GM23338 (cell line): Measurements from ENCODE around the gene LILRA5. TPM values are rescaled to one million over a fixed set of nuclear protein-coding genes. Genes with fewer than 3 reads are reported as not detected.

Source experiments
- ATAC-seq: fragments of 200-7000 bp; cut with Tn5 transposase; 3 replicates; pipeline ENCODE4 v1.9.1; 2020
- DNase-seq: peaks from one replicate; pipeline ENCODE4 v3.0.0-alpha.2; 2015; ENCODE audit warnings: low spot score
- H2AFZ ChIP-seq: fragments of 200-600 bp; sonication (generic); 2 replicates; pipeline ENCODE4 v1.8.0; 2016; ENCODE audit warnings: antibody characterized with exemption, mild to moderate bottlenecking, moderate library complexity
- H3F3A ChIP-seq: fragments of 200-600 bp; sonication (generic); replicated peaks from 2 replicates; pipeline ENCODE4 v1.8.0; 2017; ENCODE audit warnings: antibody characterized with exemption, mixed run types, low read depth
- H3K27ac ChIP-seq: fragments of 200-600 bp; sonication (generic); 2 replicates; pipeline ENCODE4 v1.6.1; 2016; ENCODE audit warnings: low read depth
- H3K27me3 ChIP-seq: fragments of 200-600 bp; sonication (generic); 2 replicates; pipeline ENCODE4 v1.8.0; 2016; ENCODE audit warnings: mild to moderate bottlenecking, mixed run types, moderate library complexity; ENCODE audit not compliant: insufficient read depth
- H3K36me3 ChIP-seq: fragments of 200-600 bp; sonication (generic); 2 replicates; pipeline ENCODE4 v1.8.0; 2016; ENCODE audit warnings: mild to moderate bottlenecking; ENCODE audit not compliant: insufficient read depth
- H3K4me1 ChIP-seq: fragments of 200-600 bp; sonication (generic); 2 replicates; pipeline ENCODE4 v1.8.0; 2016; ENCODE audit warnings: mild to moderate bottlenecking, moderate library complexity; ENCODE audit not compliant: insufficient read depth
- H3K4me2 ChIP-seq: fragments of 200-600 bp; sonication (generic); 2 replicates; pipeline ENCODE4 v1.7.1; 2017; ENCODE audit warnings: mixed run types
- H3K4me3 ChIP-seq: fragments of 200-600 bp; sonication (generic); 2 replicates; pipeline ENCODE4 v1.6.1; 2016; ENCODE audit warnings: mixed run types
- H3K79me2 ChIP-seq: fragments of 200-600 bp; sonication (generic); replicated peaks from 2 replicates; pipeline ENCODE4 v1.8.0; 2017; ENCODE audit warnings: mild to moderate bottlenecking; ENCODE audit not compliant: insufficient read depth
- H3K9me2 ChIP-seq: fragments of 200-600 bp; sonication (generic); 2 replicates; pipeline ENCODE4 v1.8.0; 2017; ENCODE audit not compliant: insufficient read depth
- H4K20me1 ChIP-seq: fragments of 200-600 bp; sonication (generic); replicated peaks from 2 replicates; pipeline ENCODE4 v1.8.0; 2017; ENCODE audit warnings: mild to moderate bottlenecking; ENCODE audit not compliant: insufficient read depth
- H3K27ac Mint-ChIP-seq: 2 replicates; pipeline ENCODE4 v1.8.0; 2020; ENCODE audit warnings: inconsistent platforms, mild to moderate bottlenecking, moderate library complexity, mixed read lengths
- H3K27me3 Mint-ChIP-seq: 3 replicates; pipeline ENCODE4 v1.8.0; 2022; ENCODE audit warnings: low read depth, mild to moderate bottlenecking, moderate library complexity, mixed read lengths, inconsistent platforms; ENCODE audit not compliant: insufficient read depth, poor library complexity
- H3K36me3 Mint-ChIP-seq: 3 replicates; pipeline ENCODE4 v1.8.0; 2021; ENCODE audit warnings: low read depth, mild to moderate bottlenecking, inconsistent platforms, moderate library complexity, mixed read lengths
- H3K4me1 Mint-ChIP-seq: 3 replicates; pipeline ENCODE4 v1.8.0; 2020; ENCODE audit warnings: mild to moderate bottlenecking, inconsistent platforms, mixed read lengths
- H3K4me3 Mint-ChIP-seq: 3 replicates; pipeline ENCODE4 v1.8.0; 2021; ENCODE audit warnings: moderate library complexity, mild to moderate bottlenecking, inconsistent platforms, mixed read lengths
- H3K9me3 Mint-ChIP-seq: 3 replicates; pipeline ENCODE4 v1.8.0; 2020; ENCODE audit warnings: moderate library complexity, mild to moderate bottlenecking, inconsistent platforms, mixed read lengths
- CREB1 ChIP-seq: fragments of 250-450 bp; sonication (Bioruptor Pico); IDR thresholded peaks from 2 replicates; pipeline ENCODE4 v1.5.0; 2020; ENCODE audit warnings: low read depth, mild to moderate bottlenecking, moderate library complexity
- EZH2 ChIP-seq: fragments of 200-600 bp; sonication (generic); IDR thresholded peaks from one replicate; pipeline ENCODE4 v1.8.0; 2017; ENCODE audit warnings: antibody characterized with exemption, mild to moderate bottlenecking, low read depth; ENCODE audit not compliant: unreplicated experiment
- EZH2phosphoT487 ChIP-seq: fragments of 200-600 bp; sonication (generic); IDR thresholded peaks from one replicate; pipeline ENCODE4 v1.8.1; 2018; ENCODE audit warnings: antibody characterized with exemption; ENCODE audit not compliant: unreplicated experiment
- JUNB ChIP-seq: IDR thresholded peaks from one replicate; pipeline ENCODE4 v1.6.1; 2016; ENCODE audit warnings: antibody characterized with exemption; ENCODE audit not compliant: unreplicated experiment
- NANOG ChIP-seq: IDR thresholded peaks from 2 replicates; pipeline ENCODE4 v1.6.1; 2016; ENCODE audit warnings: antibody characterized with exemption, borderline replicate concordance
- POLR2AphosphoS5 ChIP-seq: IDR thresholded peaks from 2 replicates; pipeline ENCODE4 v1.6.1; 2016; ENCODE audit warnings: antibody characterized with exemption, low read depth
- STAT1 ChIP-seq: IDR thresholded peaks from one replicate; pipeline ENCODE4 v1.6.1; 2016; ENCODE audit warnings: antibody characterized with exemption; ENCODE audit not compliant: unreplicated experiment
- ZNF114 ChIP-seq: fragments of 250-450 bp; sonication (Bioruptor Pico); IDR thresholded peaks from 2 replicates; pipeline ENCODE4 v1.5.0; 2020; ENCODE audit warnings: mild to moderate bottlenecking, moderate library complexity
- ZNF331 ChIP-seq: fragments of 250-450 bp; sonication (Bioruptor Pico); IDR thresholded peaks from 2 replicates; pipeline ENCODE4 v1.5.0; 2020; ENCODE audit warnings: low read depth, mild to moderate bottlenecking, moderate library complexity
- polyA plus RNA-seq: library from polyadenylated mRNA; unstranded; fragments of >200 nt; fragmentation: Nextera tagmentation; extraction: Ambion mirVana; gene quantifications from 2 replicates; pipeline ENCODE4 v1.2.1, GENCODE V29; 2016
- total RNA-seq: library from RNA; depleted of rRNA; stranded (reverse); fragments of >200 nt; shearing (Covaris generic); gene quantifications from 2 replicates; pipeline ENCODE4 v1.2.3, GENCODE V29; 2014
- TF ChIP-seq, protein P1 (sequence below), 2 experiments: fragments of 200-600 bp in 1 of 2; sonication (generic) in 1 of 2; conservative IDR thresholded peaks; 2 replicates each; pipeline versions ENCODE4 v1.5.1 to v1.6.1; 2016 to 2017; ENCODE audit warnings: antibody characterized with exemption in 2 of 2, low read depth in 2 of 2, mild to moderate bottlenecking in 2 of 2, moderate library complexity in 1 of 2
- TF ChIP-seq, protein P2 (sequence below): IDR thresholded peaks from 2 replicates; pipeline ENCODE4 v1.6.1; 2016; ENCODE audit warnings: antibody characterized with exemption
- TF ChIP-seq, protein P3 (sequence below): IDR thresholded peaks from one replicate; pipeline ENCODE4 v1.6.1; 2018; ENCODE audit warnings: antibody characterized with exemption; ENCODE audit not compliant: unreplicated experiment

LILRA5 gene
- total and polyA plus RNA-seq, 2 experiments from 2014 or later, result not detected

DNA sequence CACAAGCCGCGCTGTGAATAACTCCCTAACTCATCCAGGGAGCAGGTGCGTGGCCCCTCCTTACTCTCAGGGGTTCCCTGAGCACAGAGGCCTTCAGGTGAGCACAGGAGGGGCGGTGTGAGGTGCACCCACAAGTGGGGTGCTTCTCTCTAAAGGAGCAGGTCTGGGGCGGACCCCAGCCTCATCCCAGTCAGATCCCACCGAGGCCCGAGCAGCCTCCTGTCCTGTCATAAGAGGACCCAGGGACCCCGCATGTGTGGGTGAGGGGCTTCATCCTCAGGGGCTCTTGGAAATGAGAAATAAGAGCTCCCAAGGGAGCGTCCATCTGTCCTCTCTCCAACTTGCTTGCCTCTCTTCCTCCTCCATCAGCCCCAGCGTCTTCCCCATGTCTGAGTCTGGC is 3.0 kb upstream of the LILRA5 start (continued):
- TF ChIP-seq STAT1 (no peak), ZNF331 (CRISPR knock-in tag) (no peak), EZH2phosphoT487 (no peak), ZNF114 (CRISPR knock-in tag) (no peak), NANOG (no peak), CREB1 (CRISPR knock-in tag) (no peak), POLR2AphosphoS5 (no peak), JUNB (no peak)
- TF ChIP-seq, protein P1, sequence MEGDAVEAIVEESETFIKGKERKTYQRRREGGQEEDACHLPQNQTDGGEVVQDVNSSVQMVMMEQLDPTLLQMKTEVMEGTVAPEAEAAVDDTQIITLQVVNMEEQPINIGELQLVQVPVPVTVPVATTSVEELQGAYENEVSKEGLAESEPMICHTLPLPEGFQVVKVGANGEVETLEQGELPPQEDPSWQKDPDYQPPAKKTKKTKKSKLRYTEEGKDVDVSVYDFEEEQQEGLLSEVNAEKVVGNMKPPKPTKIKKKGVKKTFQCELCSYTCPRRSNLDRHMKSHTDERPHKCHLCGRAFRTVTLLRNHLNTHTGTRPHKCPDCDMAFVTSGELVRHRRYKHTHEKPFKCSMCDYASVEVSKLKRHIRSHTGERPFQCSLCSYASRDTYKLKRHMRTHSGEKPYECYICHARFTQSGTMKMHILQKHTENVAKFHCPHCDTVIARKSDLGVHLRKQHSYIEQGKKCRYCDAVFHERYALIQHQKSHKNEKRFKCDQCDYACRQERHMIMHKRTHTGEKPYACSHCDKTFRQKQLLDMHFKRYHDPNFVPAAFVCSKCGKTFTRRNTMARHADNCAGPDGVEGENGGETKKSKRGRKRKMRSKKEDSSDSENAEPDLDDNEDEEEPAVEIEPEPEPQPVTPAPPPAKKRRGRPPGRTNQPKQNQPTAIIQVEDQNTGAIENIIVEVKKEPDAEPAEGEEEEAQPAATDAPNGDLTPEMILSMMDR (conservative IDR thresholded peaks at IDR 0.05; ENCODE audit: low read depth in 2 of 2), result no peak

DNA sequence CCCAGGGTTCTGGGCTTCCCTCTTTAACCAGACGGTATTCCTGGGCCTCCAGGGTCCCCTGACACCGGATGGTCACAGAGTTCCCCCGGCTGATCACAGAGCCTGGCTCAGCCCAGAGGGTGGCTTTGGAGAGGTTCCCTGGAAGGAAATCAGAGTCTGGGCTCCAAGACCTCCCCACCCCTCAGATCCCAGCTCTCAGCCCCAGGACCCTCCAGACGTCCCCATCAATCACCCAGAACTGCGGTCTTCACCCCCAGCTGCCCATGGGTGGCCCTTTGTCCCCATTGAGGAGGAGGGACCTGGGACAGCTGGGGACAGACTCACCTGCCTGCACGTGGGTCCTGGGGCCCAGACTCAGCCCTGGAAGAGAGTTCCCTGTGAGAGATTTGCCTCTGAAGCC is 955 bp downstream of the LILRA5 start:
- no peak overlapping the region for H2AFZ ChIP-seq
- no peaks in the 10 kb centered on the region for H3K79me2 ChIP-seq
- no peaks in the 10 kb centered on the region for H4K20me1 ChIP-seq
- Mint-ChIP-seq H3K27me3 (peaks cover 10% of the 10 kb centered on the region), H3K4me1 (peaks cover 6% of the 10 kb centered on the region; the same call in 2 of the 3 replicates), H3K27ac (no peak overlapping the region), H3K4me3 (no peak overlapping the region), H3K36me3 (no peaks in the 10 kb centered on the region; the same call in 2 of the 3 replicates), H3K9me3 (peaks cover 2% of the 10 kb centered on the region; the same call in 2 of the 3 replicates)
- H3K4me3 ChIP-seq, result no peak overlapping the region
- no peak overlapping the region for H3K27ac ChIP-seq
- H3K4me2 ChIP-seq, result no peak overlapping the region
- H3F3A ChIP-seq, result no peaks in the 10 kb centered on the region
- peaks cover 5% of the 10 kb centered on the region; the same call in 1 of the 2 replicates for H3K4me1 ChIP-seq
- no peaks in the 10 kb centered on the region for H3K9me2 ChIP-seq
- no peak for DNase-seq
- H3K36me3 ChIP-seq, result no peaks in the 10 kb centered on the region
- no peaks in the 10 kb centered on the region for H3K27me3 ChIP-seq
- ATAC-seq, result no peak
- TF ChIP-seq POLR2AphosphoS5 (no peak), ZNF114 (CRISPR knock-in tag) (no peak), CREB1 (CRISPR knock-in tag) (no peak), EZH2 (no peak), ZNF331 (CRISPR knock-in tag) (no peak), EZH2phosphoT487 (no peak), JUNB (no peak), NANOG (no peak)
- TF ChIP-seq, protein P1 (conservative IDR thresholded peaks at IDR 0.05; ENCODE audit: low read depth in 2 of 2), result no peak
- TF ChIP-seq, protein P2, sequence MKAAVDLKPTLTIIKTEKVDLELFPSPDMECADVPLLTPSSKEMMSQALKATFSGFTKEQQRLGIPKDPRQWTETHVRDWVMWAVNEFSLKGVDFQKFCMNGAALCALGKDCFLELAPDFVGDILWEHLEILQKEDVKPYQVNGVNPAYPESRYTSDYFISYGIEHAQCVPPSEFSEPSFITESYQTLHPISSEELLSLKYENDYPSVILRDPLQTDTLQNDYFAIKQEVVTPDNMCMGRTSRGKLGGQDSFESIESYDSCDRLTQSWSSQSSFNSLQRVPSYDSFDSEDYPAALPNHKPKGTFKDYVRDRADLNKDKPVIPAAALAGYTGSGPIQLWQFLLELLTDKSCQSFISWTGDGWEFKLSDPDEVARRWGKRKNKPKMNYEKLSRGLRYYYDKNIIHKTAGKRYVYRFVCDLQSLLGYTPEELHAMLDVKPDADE, result no peak
- TF ChIP-seq, protein P3, sequence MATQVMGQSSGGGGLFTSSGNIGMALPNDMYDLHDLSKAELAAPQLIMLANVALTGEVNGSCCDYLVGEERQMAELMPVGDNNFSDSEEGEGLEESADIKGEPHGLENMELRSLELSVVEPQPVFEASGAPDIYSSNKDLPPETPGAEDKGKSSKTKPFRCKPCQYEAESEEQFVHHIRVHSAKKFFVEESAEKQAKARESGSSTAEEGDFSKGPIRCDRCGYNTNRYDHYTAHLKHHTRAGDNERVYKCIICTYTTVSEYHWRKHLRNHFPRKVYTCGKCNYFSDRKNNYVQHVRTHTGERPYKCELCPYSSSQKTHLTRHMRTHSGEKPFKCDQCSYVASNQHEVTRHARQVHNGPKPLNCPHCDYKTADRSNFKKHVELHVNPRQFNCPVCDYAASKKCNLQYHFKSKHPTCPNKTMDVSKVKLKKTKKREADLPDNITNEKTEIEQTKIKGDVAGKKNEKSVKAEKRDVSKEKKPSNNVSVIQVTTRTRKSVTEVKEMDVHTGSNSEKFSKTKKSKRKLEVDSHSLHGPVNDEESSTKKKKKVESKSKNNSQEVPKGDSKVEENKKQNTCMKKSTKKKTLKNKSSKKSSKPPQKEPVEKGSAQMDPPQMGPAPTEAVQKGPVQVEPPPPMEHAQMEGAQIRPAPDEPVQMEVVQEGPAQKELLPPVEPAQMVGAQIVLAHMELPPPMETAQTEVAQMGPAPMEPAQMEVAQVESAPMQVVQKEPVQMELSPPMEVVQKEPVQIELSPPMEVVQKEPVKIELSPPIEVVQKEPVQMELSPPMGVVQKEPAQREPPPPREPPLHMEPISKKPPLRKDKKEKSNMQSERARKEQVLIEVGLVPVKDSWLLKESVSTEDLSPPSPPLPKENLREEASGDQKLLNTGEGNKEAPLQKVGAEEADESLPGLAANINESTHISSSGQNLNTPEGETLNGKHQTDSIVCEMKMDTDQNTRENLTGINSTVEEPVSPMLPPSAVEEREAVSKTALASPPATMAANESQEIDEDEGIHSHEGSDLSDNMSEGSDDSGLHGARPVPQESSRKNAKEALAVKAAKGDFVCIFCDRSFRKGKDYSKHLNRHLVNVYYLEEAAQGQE, result no peak
